GM19238 (cell line): ENCODE results near the gene RNF208.

Experiments
- DNase-seq: peaks from one replicate; pipeline ENCODE4 v3.0.0; 2011; ENCODE audit warnings: low spot score; ENCODE audit not compliant: insufficient read length

Gene RNF208

DNA sequence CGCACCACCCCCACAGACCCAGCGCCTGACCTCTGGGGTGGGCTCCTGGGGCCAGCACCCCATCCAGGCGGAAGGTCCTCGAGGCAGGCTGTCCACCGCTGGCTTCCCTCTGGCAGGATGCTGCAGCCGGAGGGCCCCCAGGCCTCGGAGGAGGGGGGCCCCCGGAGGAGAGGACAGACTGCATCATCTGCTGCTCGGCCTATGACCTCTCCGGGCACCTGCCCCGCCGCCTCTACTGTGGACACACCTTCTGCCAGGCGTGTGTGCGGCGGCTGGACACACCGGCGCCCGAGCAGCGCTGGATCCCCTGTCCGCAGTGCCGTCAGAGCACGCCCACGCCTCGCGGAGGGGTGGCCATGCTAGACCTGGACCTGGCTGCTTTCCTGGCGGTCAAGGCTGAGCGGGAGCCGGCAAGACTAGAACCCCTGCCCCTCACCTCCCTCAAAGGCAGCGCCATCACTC lies 6.5 kb upstream of the RNF208 start:
- no peak for DNase-seq

- DNase-seq = no peak
Observed at GRCh38 chr9:137227853-137228505, 5.9 kb upstream of the RNF208 start.

DNA sequence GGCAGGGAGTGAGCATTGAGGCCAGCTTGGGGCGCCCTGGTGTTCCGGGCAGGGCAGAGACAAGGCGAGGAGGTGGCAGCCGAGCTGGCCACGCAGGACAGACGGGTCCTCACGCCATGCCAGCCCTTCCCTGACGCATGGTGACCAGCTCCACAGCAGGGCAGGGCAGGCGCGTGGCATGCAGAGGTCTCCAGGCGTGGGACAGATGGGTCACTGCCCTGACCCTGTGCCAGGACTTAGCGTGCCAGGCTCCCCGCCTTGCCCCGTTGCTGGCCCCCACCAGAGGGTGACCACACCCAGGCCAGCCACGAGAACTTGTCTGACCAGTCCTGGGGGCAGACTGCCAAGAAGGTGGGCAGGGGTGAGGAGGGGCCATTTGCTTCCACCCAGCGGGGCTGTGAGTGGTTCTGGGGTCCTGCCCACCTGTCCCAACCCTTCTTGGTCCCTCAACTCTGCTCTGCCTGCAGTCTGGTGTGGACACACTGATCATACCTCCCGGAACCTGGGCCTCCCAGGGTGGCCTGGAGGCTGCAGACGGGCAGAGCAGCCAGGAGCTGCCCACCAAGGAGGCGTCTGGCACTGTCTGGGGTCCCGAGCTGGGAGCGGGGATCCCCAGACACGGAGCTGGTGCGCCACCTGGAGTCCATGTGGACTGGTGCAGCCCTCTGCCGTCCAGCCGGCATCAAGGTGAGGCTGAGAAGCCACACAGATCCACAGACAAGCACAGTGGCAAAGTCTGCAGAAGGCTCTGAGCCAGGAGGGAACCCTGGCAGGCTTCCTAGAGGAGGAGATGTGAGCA lies 5.2 kb upstream of the RNF208 start, which contains the start of gene RNF224:
Gene RNF224 (plus strand): TSS at position 449 of the 799 bp plus-strand sequence. CDS start 834 bp downstream, outside the sequence.
- peak; percentile 83 for DNase-seq

GRCh38 chr9:137226338-137227053 lies 4.5 kb upstream of the RNF208 start:
- DNase-seq = no peak

- DNase-seq = no peak
Observed at GRCh38 chr9:137225699-137226331, 3.8 kb upstream of the RNF208 start.

DNA sequence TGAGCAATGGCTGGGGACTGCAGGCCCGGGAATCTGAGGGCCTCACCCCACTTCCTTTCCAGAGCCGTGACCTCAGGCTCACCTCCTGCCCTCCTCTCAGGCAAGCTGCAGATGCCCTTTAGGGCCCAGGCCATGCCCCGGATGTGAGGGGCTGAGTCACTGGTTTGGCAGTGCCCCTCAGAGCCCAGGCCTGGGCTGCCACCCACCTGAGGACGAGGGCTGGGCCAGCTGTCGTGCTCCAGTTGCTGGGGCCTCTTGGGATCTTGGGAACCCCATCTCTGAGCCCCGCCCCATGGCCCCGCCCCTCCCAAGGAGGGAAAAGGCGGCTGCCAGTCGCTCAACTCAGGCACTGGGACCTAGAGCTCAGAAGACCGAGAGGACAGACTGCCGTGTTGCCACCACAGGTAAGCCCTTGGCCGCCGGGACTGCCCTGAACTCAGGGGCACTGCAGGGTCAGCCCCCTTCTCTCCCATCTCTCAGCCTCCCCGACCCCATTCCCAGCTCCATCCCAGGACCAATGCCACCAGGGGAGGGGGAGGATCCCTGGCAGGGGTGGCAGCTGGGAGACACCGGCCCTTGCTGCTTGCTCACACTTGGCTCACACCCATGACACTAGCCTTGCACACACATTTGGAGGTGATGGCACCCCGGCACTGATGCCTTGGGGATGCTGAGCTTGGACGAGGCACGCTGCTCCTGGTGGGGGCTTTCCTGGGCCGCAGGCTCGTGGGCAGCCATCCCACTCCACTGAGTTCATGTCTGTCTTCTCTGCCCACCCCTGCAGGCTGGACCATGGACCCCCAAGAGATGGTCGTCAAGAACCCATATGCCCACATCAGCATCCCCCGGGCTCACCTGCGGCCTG lies 3.0 kb upstream of the RNF208 start, which contains the start of gene CYSRT1:
Gene CYSRT1 (plus strand): TSS at position 345 of the 865 bp plus-strand sequence. CDS start 448 bp downstream, at position 793.
- DNase-seq = no peak

GRCh38 chr9:137223078-137223970 lies 1.3 kb upstream of the RNF208 start:
- peak; percentile 100 for DNase-seq

GRCh38 chr9:137221506-137222111 lies 431 bp downstream of the RNF208 start:
- no peak for DNase-seq

GRCh38 chr9:137221095-137221505 lies 940 bp downstream of the RNF208 start:
- no peak for DNase-seq

DNA sequence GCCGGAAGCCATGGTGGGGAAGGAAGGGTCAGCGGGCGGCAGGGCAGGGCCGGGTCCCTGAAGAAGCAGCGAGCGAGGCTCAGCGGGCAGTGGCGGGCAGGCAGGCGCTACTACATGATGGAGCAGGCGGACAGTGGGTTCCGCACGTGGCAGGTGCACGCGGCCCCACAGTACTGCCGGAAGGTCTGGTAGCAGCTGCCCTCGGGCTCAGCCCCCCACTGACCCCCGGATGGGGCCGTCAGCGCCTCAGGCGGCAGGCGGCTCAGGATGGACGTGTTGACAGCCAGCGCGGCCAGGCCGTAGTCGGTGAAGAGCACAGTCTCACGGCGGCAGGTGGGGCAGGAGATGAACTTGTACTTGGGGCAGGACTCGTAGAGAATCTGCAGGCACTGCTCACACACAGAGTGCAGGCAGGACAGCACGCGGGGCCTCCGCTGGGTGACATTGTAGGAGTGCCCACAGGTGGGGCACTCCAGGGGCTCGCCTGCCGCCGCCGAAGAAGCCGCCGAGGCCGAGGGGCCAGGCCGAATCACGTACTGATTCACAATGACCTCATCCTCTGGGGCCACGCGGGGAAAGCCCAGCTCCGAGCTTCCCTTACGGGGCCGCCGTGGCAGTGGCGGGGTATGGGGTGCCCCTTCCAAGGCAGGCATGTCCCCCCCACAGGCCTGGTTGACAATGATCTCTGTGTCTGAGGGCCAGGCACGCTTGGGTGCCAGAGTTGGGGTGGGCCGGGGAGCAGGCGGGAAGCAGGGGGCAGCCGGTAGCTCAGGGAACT lies 1.5 kb downstream of the RNF208 start:
- DNase-seq = no peak

DNA sequence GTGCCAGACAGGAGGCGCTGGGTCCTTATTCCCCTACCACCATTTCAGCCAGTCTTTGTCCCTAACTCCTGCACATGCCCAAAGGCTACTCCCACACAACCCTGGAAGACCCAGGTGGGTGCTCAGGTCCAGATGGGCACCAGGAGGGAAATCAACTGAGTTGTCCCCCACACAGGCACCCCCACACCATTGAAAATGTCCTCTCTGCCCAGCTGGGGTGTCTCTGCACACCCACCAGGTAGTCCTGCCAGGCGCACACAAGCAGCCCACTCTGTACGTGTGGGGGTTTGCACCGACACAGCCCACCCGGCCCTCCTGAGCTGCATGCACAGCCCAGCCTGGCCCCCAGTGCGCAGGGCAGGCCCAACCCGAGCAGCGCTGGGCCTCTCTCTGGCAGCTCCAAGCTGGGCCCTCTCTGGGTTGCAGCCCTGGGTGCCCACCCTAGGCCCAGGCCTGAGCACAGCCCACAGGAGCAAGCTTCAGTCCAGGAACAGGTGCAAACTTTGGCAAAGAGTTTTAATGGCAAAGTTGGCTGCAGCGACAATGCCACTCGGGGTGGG lies 2.2 kb downstream of the RNF208 start:
- DNase-seq = no peak

GRCh38 chr9:137218754-137219271 lies 3.2 kb downstream of the RNF208 start:
- DNase-seq = no peak

DNA sequence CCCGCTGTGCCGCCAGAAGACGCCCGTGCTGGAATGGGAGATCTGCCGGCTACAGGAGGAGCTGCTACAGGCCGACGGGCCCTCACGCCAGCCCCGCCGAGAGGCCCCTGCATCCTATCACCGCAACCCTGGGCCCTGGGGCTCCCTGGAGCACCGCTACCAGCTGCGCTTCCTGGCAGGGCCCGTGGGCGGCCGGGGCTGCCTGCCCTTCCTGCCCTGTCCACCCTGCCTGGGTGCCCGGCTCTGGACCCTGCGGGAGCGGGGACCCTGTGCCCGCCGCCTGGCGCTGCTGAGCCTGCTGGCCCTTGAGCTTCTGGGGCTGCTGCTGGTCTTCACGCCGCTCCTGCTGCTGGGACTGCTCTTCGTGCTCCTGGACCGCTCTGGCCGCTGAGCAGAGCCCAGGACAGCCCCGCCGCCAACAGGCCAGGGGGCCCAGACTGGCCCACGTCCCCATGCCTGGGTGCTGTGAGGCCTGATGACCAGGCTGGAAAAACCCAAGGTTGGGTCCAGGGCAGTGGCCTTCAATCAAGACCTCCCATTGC lies 3.8 kb downstream of the RNF208 start:
- no peak for DNase-seq

DNA sequence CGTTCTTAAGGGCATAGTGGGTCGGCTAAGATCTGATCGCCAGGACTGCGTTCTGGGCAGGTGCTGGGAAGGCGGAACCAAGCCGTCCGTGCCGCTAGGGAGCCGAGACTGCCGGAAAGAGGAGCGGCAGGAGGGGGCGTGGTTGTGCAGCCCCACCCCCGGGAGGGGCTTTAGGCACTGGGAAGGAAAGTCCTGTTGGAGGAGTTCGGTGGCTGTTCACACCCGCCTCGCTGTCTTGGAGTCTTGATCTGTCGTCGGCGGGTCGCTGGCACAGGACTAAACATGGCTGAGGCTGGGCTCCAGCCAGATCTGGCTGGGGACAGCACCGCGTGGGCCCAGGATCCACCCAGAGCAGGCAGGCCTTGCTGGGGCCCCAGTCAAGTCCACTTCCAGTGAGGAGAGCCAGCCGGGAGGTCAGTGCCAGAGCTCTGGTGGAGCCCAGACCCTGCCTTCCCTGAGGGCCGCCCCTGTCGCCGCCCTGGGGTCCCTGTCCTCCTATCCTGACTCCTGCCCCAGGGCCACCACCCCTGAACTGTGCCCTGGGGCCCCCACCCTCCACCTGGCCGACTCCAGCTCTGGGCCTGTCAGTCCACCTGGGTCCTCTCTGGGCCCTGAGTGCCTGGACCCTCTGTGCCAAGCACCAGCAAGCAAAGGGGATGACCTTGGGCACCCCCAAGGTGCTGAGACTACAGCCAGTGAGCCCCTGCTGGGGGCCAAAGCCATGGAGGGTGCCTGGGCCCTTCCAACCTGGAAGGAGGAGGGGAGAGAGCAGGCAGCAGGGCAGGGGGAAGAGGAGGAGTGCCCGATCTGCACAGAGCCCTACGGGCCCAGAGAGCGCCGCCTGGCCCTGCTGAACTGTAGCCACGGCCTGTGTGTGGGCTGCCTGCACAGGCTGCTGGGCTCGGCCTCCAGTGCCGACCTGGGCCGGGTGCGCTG lies 4.5 kb downstream of the RNF208 start:
- no peak for DNase-seq

- no peak for DNase-seq
Observed at GRCh38 chr9:137216188-137216965, 5.7 kb downstream of the RNF208 start.
